Neural crest cell (in vitro differentiated cells): Measurements from ENCODE around the gene PGAM4. TPM values are rescaled to one million over a fixed set of nuclear protein-coding genes. Genes with fewer than 3 reads are reported as not detected.

Source experiments
- DNase-seq: peaks from one replicate; pipeline ENCODE4 v3.0.0; 2021; ENCODE audit warnings: low read depth, mixed read lengths, low spot score
- H3K27ac Mint-ChIP-seq: one replicate; pipeline ENCODE4 v1.8.0; 2021; ENCODE audit warnings: mild to moderate bottlenecking, mixed read lengths; ENCODE audit not compliant: unreplicated experiment
- H3K27me3 Mint-ChIP-seq: 2 replicates; pipeline ENCODE4 v1.8.0; 2021; ENCODE audit warnings: low read depth, mild to moderate bottlenecking, mixed read lengths
- H3K36me3 Mint-ChIP-seq: 2 replicates; pipeline ENCODE4 v1.8.0; 2021; ENCODE audit warnings: low read depth, mild to moderate bottlenecking, mixed read lengths
- H3K4me1 Mint-ChIP-seq: 2 replicates; pipeline ENCODE4 v1.8.0; 2021; ENCODE audit warnings: mixed read lengths
- H3K4me3 Mint-ChIP-seq: one replicate; pipeline ENCODE4 v1.8.0; 2021; ENCODE audit warnings: mild to moderate bottlenecking, mixed read lengths
- H3K9me3 Mint-ChIP-seq: 2 replicates; pipeline ENCODE4 v1.8.0; 2021; ENCODE audit warnings: mixed read lengths
- CTCF ChIP-seq: fragments of 200-600 bp; sonication (generic); conservative IDR thresholded peaks from 2 replicates; pipeline ENCODE4 v1.5.0; 2021; ENCODE audit warnings: antibody characterized with exemption, mild to moderate bottlenecking
- total RNA-seq: library from RNA; stranded (reverse); gene quantifications from 2 replicates; pipeline ENCODE4 v1.2.1, GENCODE V29; 2021

Gene PGAM4
- total RNA-seq, 1 donor from 2014 or later = not detected

- peaks cover 4% of the 10 kb centered on the region for H3K36me3 Mint-ChIP-seq
- no peak overlapping the region for H3K4me3 Mint-ChIP-seq
- H3K27me3 Mint-ChIP-seq = no peaks in the 10 kb centered on the region
- H3K9me3 Mint-ChIP-seq = peaks cover 9% of the 10 kb centered on the region
- no peak for TF ChIP-seq CTCF
- no peak overlapping the region for H3K27ac Mint-ChIP-seq
- no peak for DNase-seq
- no peaks in the 10 kb centered on the region for H3K4me1 Mint-ChIP-seq
Measured at GRCh38 chrX:77953708-77954107, 15.7 kb downstream of the PGAM4 start.

- no peak for TF ChIP-seq CTCF
- H3K27ac Mint-ChIP-seq = no peak overlapping the region
Measured at GRCh38 chrX:77953302-77953701, 16.1 kb downstream of the PGAM4 start.

DNA sequence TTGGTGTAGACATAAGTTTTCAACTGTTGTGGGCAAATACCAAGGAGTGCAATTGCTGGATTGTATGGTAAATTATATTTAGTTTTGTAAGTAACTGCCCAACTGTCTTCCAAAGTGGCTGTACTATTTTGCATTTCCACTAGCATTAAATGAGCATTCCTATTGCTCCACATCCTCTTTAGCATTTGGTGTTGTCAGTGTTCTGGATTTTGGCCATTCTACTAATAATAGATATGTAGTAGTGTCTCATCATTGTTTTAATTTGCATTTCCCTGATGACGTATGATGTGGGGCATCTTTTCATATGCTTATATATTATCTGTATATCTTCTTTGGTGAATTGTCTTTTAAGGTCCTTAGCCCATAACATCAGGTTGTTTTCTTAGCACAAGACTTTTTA lies 17.3 kb downstream of the PGAM4 start:
- Mint-ChIP-seq H3K9me3 (peaks cover 5% of the 10 kb centered on the region), H3K27ac (no peak overlapping the region), H3K36me3 (no peaks in the 10 kb centered on the region), H3K4me1 (no peaks in the 10 kb centered on the region), H3K4me3 (no peak overlapping the region), H3K27me3 (no peaks in the 10 kb centered on the region)
- DNase-seq = no peak
- TF ChIP-seq CTCF = no peak

More at GRCh38 chrX:77953302-77953701, 16.1 kb downstream of the PGAM4 start:
- H3K27me3 Mint-ChIP-seq = no peaks in the 10 kb centered on the region
- no peak for DNase-seq
- H3K36me3 Mint-ChIP-seq = peaks cover 4% of the 10 kb centered on the region
- no peak overlapping the region for H3K4me3 Mint-ChIP-seq
- no peaks in the 10 kb centered on the region for H3K4me1 Mint-ChIP-seq
- H3K9me3 Mint-ChIP-seq = peaks cover 9% of the 10 kb centered on the region

GRCh38 chrX:77949840-77950239 lies 19.6 kb downstream of the PGAM4 start:
- TF ChIP-seq CTCF = no peak

DNA sequence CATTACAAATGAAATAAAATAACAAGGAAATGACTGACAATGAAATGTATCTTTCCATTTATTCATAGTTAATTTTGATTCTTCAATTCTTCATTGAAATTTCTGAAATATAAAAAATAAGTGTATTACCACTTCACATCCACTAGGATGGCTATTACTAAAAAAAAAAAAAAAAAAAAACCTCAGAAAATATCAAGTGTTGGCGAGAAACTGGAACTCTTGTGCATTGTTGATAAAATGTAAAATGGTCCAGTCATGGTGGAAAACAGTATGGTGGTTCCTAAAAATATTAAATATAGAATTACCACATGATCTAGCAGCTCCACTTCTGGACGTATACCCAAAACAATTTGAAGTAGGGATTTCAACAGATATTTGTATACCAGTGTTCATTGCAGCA lies 22.9 kb downstream of the PGAM4 start:
- peak; percentile 39 for TF ChIP-seq CTCF
- no peaks in the 10 kb centered on the region for H3K4me1 Mint-ChIP-seq
- DNase-seq = no peak
- no peak overlapping the region for H3K4me3 Mint-ChIP-seq
- H3K27ac Mint-ChIP-seq = no peak overlapping the region
- peaks cover 2% of the 10 kb centered on the region for H3K9me3 Mint-ChIP-seq
- no peaks in the 10 kb centered on the region for H3K27me3 Mint-ChIP-seq
- H3K36me3 Mint-ChIP-seq = no peaks in the 10 kb centered on the region

More at GRCh38 chrX:77949840-77950239, 19.6 kb downstream of the PGAM4 start:
- Mint-ChIP-seq H3K27me3 (no peaks in the 10 kb centered on the region), H3K9me3 (peaks cover 2% of the 10 kb centered on the region), H3K27ac (no peak overlapping the region), H3K36me3 (no peaks in the 10 kb centered on the region), H3K4me3 (no peak overlapping the region), H3K4me1 (no peaks in the 10 kb centered on the region)
- DNase-seq = no peak
